ENCODE data around the gene ITGAL. TPM values are rescaled to one million over a fixed set of nuclear protein-coding genes. Genes with fewer than 3 reads are reported as not detected.
"Not testable (repeated sequence)": the region's sequence is repeated elsewhere in the genome, so short reads cannot be mapped to it uniquely, and the experiment has no call there.

ITGAL gene
- total RNA-seq, 1 experiment from 2014 or later = not detected

DNA sequence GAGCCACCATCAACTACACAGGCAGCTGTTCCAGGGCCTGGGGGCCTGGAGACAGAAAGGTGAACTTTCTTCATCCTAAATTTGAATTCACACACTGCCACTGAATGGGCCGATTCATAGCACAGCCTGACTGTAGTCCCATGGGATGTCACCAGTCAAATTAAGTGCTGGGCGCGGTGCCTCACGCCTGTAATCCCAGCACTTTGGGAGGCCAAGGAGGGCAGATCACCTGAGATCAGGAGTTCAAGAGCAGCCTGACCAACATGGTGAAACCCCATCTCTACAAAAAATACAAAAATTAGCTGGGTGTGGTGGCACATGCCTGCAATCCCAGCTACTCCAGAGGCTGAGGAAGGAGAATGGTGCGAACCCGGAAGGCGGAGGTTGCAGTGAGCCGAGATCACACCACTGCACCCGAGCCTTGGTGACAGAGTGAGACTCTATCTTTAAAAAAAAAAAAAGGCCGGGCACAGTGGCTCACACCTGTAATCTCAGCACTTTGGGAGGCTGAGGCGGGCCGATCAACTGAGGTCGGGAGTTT, 67.5 kb downstream of the ITGAL start:
- DNase-seq (ENCODE audit: extremely low read depth, low read depth) = not testable (repeated sequence)

DNA sequence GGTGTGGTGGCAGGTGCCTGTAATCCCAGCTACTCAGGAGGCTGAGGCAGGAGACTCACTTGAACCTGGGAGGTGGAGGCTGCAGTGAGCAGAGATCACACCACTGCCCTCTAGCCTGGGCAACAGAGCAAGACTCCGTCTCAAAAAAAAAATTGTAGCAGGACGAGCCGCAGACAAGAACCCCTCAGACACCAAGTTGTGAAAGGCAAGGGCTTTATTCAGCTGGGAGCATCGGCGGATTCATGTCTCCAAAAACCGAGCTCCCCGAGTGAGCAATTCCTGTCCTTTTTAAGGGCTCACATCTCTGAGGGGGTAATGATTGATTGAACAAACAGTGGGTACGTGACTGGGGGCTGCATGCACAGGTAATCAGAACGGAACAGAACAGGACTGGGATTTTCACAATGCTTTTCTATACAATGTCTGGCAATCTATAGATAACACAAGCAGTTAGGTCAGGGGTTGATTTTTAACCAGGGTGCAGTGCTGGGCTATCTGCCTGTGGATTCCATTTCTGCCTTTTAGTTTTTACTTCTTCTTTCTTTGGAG, 68.4 kb downstream of the ITGAL start:
- not testable (repeated sequence) for DNase-seq (ENCODE audit: extremely low read depth, low read depth)

GRCh38 chr16:30541502-30542329, 69.2 kb downstream of the ITGAL start:
- no peak for DNase-seq (ENCODE audit: extremely low read depth, low read depth)

GRCh38 chr16:30543067-30543466, 70.5 kb downstream of the ITGAL start:
- no peak for DNase-seq (ENCODE audit: extremely low read depth, low read depth)

DNA sequence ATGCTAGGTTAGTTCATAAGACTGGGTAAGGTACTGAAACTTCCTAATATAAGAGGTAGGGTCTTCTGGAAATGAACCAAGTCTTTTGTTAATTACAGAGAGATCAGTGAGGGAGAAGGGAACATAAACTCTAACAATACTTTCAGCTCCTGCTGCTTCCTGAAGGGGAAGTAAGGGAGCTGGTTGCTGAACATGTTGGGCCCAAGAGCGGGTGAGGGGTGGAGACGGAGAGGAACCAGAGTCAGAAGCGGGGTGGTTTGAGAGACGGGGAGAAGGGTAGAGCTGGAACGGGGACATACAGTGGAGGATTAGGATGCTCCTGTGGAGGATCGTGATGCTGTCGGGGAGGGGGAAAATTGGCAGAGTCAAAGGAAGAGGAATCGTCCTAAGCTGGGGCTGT, 73.6 kb downstream of the ITGAL start:
- DNase-seq (ENCODE audit: extremely low read depth, low read depth) = no peak

DNA sequence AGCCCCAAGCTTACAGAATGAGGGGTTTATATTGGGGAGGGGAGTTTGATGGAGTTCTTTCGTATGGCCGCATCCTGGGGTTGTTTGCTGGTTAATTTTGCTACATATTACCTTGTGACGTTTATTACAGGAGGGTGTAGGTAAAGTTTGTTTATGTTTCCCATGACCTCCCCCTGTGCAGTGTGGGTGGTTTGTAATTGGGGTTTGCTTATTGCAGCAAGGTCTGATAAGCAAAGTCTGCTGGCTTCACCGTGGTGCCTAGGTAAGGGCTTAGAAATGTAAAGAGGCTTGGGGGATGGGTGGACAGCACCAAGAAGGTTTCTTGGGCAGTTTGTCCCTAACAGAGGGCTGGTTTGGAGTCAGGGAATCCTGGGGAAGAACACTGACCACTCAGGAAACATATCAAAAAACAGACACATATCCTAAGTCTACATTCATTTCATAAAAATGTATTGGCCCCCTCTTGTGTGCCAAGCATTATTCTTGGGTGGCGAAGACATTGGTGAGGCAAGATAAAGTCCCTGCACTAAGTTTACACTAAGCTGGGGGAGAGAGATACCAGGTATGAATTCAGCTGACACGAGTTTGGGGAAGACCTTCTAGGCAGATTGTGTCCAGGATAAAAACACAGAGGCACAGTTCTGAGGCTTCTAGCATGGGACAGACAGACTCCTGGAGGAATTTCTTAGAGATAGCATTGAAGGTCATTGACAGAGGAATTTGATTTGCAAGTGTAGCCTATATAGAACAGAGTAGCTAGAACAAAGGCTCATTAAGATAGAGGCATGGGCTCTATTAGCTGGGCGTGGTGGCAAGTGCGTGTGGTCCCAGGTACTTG, 76.1 kb downstream of the ITGAL start:
- no peak for DNase-seq (ENCODE audit: extremely low read depth, low read depth)

GRCh38 chr16:30551781-30552180, 79.2 kb downstream of the ITGAL start:
- DNase-seq (ENCODE audit: extremely low read depth, low read depth) = no peak

GRCh38 chr16:30552956-30553355, 80.4 kb downstream of the ITGAL start:
- no peak for DNase-seq (ENCODE audit: extremely low read depth, low read depth)

DNA sequence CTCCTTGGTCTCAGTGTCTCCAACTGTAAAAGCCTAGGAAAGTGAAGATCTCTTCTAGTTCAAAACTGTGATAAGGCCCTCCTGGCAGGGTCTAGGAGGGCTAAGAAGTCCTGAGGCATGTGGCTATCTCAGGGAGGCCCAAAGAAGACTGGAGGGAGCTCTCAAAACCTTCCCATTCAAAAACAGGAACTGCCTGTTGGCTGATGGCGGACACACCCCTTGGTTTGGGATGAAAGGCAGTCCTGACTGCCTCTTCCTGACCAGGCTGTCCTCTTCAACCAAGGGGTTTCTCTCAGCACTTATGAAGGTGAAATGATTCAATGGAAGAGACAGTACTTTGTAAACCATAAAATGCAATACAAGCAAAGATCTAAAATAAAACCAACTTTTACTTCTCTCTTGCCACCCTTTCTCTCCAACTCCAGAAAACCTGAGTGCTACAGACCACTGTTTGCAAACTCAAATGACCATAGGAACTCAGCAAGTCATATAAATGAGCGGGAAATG, 80.9 kb downstream of the ITGAL start:
- DNase-seq (ENCODE audit: extremely low read depth, low read depth) = no peak

DNA sequence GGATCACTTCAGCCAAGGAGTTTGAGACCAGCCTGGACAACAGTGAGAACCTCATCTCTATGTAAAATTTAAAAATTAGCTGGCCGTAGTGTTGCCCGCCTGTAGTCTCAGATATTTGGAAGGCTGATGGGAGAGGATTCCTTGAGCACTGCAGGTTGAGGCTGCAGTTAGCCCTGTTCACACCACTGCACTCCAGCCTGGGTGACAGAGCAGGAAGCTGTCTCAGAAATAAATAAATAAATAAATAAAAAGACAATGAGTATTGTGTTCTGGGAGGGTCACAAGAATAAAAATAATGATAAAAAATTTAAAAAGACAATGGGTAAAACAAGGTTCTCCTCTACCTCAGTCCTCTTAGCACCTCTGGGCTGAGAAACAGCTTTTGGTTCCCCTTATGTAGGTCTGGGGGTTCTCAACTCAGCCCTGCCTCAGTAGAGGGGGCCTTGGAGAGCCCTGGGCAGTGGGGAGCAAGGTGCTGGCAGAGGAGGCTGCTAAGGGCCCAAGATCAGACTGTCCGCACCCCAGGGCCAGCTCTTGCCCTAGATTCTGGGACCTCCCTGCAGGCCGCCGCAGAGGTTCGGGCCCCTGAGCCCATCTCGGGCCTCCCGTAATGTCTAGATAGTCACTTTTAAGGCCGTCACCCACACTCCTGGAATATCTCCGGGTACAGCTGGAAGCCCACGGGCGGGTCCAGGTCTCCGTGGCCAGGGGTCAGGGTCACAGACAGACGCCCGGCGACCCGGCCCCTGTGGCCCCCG, 82.2 kb downstream of the ITGAL start:
- DNase-seq (ENCODE audit: extremely low read depth, low read depth) = no peak

- DNase-seq (ENCODE audit: extremely low read depth, low read depth) = no peak
These were observed 83.0 kb downstream of the ITGAL start for GRCh38 chr16:30555315-30556124.

GRCh38 chr16:30556125-30556473, 83.6 kb downstream of the ITGAL start:
- no peak for DNase-seq (ENCODE audit: extremely low read depth, low read depth)

- DNase-seq (ENCODE audit: extremely low read depth, low read depth) = no peak
These were observed 85.1 kb downstream of the ITGAL start for GRCh38 chr16:30557707-30557956.

GRCh38 chr16:30557957-30558788, 85.6 kb downstream of the ITGAL start, which contains the start of gene ZNF764:
ZNF764 (minus strand) TSS chr16:30558374; CDS start chr16:30558182, 192 bp downstream.
- DNase-seq (ENCODE audit: extremely low read depth, low read depth) = peak; percentile 98

DNA sequence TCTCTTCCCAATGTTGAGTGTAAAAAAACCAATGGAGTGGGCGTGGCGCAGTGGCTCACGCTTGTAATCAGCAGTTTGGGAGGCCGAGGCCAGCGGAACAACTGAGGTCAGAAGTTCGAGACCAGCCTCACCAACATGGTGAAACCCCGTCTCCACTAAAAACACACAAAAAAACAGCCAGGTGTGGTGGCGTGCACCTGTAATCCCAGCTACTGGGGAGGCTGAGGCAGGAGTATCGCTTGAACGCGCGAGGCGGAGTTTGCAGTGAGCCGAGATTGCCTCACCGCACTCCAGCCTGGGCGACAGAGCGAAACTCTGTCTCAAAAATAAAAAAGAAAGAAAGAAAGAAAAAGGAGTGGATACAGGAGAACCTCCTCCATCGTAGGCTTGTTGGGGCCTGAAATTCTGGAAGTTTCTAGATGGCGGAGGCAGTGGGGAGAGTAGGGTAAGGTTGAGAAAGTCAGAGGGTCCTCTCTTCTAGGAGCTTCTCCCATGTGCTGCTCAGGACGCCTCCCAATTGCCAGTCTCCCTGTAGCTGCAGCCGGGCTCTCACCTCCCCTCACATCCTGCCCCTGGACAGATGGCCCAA, 86.3 kb downstream of the ITGAL start:
- no peak for DNase-seq (ENCODE audit: extremely low read depth, low read depth)

GRCh38 chr16:30559690-30560089, 87.1 kb downstream of the ITGAL start:
- no peak for DNase-seq (ENCODE audit: extremely low read depth, low read depth)

- no peak for DNase-seq (ENCODE audit: extremely low read depth, low read depth)
These were observed 88.7 kb downstream of the ITGAL start for GRCh38 chr16:30561089-30561816.

GRCh38 chr16:30562021-30562420, 89.5 kb downstream of the ITGAL start:
- DNase-seq (ENCODE audit: extremely low read depth, low read depth) = no peak

All from NCI-H460 (cell line).